Ishikawa (cell line): ENCODE data around the gene GPAT3.

Experiments used
- CEBPB ChIP-seq: IDR thresholded peaks from 2 replicates; pipeline ENCODE4 v1.6.1; 2012
- CREB1 ChIP-seq: IDR thresholded peaks from 2 replicates; pipeline ENCODE4 v1.6.1; 2012; ENCODE audit warnings: low read depth
- EGR1 ChIP-seq: IDR thresholded peaks from 2 replicates; pipeline ENCODE4 v1.6.1; 2012
- EP300 ChIP-seq: IDR thresholded peaks from 2 replicates; pipeline ENCODE4 v1.6.1; 2012; ENCODE audit warnings: borderline replicate concordance
- FOXM1 ChIP-seq: IDR thresholded peaks from 2 replicates; pipeline ENCODE4 v1.6.1; 2012; ENCODE audit warnings: low read depth, borderline replicate concordance
- MAX ChIP-seq: IDR thresholded peaks from 2 replicates; pipeline ENCODE4 v1.6.1; 2012
- NFIC ChIP-seq: IDR thresholded peaks from 2 replicates; pipeline ENCODE4 v1.6.1; 2012
- RAD21 ChIP-seq: IDR thresholded peaks from 2 replicates; pipeline ENCODE4 v1.6.1; 2012; ENCODE audit warnings: low read depth
- TAF1 ChIP-seq: IDR thresholded peaks from 2 replicates; pipeline ENCODE4 v1.6.1; 2012; ENCODE audit warnings: low read depth, mild to moderate bottlenecking
- TCF12 ChIP-seq: IDR thresholded peaks from 2 replicates; pipeline ENCODE4 v1.6.1; 2012; ENCODE audit warnings: low read depth
- TEAD4 ChIP-seq: IDR thresholded peaks from 2 replicates; pipeline ENCODE4 v1.6.1; 2012
- USF1 ChIP-seq: IDR thresholded peaks from 2 replicates; pipeline ENCODE4 v1.6.1; 2012
- YY1 ChIP-seq: IDR thresholded peaks from 2 replicates; pipeline ENCODE4 v1.6.1; 2012; ENCODE audit warnings: low read depth
- ZBTB7A ChIP-seq: IDR thresholded peaks from 2 replicates; pipeline ENCODE4 v1.6.1; 2012; ENCODE audit warnings: low read depth
- TF ChIP-seq, protein P1 (sequence below): IDR thresholded peaks from 2 replicates; pipeline ENCODE4 v1.6.1; 2012; ENCODE audit warnings: low read depth, mild to moderate bottlenecking

GPAT3 gene

GRCh38 chr4:83606898-83607297 lies 71.0 kb downstream of the GPAT3 start:
- TF ChIP-seq ZBTB7A (no peak), EP300 (peak; percentile 80; the same call in 1 of the 2 replicates), NFIC (peak; percentile 58), USF1 (no peak), MAX (0 out of 2 replicates have a peak, but pooled peaks have one; percentile 11), TEAD4 (peak; percentile 82), CEBPB (no peak), YY1 (no peak), TAF1 (no peak), FOXM1 (peak; percentile 38; the same call in 1 of the 2 replicates), CREB1 (no peak), TCF12 (peak; percentile 75; the same call in 1 of the 2 replicates), RAD21 (0 out of 2 replicates have a peak, but pooled peaks have one; percentile 8), EGR1 (no peak)
- TF ChIP-seq, protein P1, sequence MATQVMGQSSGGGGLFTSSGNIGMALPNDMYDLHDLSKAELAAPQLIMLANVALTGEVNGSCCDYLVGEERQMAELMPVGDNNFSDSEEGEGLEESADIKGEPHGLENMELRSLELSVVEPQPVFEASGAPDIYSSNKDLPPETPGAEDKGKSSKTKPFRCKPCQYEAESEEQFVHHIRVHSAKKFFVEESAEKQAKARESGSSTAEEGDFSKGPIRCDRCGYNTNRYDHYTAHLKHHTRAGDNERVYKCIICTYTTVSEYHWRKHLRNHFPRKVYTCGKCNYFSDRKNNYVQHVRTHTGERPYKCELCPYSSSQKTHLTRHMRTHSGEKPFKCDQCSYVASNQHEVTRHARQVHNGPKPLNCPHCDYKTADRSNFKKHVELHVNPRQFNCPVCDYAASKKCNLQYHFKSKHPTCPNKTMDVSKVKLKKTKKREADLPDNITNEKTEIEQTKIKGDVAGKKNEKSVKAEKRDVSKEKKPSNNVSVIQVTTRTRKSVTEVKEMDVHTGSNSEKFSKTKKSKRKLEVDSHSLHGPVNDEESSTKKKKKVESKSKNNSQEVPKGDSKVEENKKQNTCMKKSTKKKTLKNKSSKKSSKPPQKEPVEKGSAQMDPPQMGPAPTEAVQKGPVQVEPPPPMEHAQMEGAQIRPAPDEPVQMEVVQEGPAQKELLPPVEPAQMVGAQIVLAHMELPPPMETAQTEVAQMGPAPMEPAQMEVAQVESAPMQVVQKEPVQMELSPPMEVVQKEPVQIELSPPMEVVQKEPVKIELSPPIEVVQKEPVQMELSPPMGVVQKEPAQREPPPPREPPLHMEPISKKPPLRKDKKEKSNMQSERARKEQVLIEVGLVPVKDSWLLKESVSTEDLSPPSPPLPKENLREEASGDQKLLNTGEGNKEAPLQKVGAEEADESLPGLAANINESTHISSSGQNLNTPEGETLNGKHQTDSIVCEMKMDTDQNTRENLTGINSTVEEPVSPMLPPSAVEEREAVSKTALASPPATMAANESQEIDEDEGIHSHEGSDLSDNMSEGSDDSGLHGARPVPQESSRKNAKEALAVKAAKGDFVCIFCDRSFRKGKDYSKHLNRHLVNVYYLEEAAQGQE = no peak

DNA sequence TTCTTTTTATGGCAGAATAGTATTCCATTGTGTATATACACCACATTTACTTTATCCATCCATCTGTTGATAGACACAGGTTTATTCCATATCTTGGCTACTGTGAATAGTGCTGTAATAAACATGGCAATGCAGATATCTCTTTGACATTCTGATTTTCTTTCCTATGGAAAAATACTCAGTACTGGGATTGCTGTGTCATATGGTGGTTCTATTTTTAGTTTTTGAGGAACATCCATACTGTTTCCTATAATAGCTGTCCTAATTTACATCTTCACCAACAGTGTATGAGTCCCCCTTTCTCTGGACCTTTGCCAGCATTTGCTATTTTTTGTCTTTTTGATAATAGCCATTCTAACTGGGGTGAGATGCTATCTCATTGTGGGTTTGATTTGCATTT lies 73.5 kb downstream of the GPAT3 start:
- TF ChIP-seq TAF1 = no peak
- TF ChIP-seq EP300 = no peak
- TF ChIP-seq YY1 = no peak
- no peak for TF ChIP-seq EGR1
- TF ChIP-seq TEAD4 = no peak
- TF ChIP-seq FOXM1 = no peak
- no peak for TF ChIP-seq CREB1
- no peak for TF ChIP-seq CEBPB
- no peak for TF ChIP-seq NFIC
- TF ChIP-seq ZBTB7A = no peak
- no peak for TF ChIP-seq RAD21
- TF ChIP-seq USF1 = no peak
- no peak for TF ChIP-seq MAX

GRCh38 chr4:83610729-83611128 lies 74.8 kb downstream of the GPAT3 start:
- TF ChIP-seq, protein P1 = no peak
- TF ChIP-seq TCF12 (no peak), TEAD4 (no peak), NFIC (no peak), YY1 (no peak), EP300 (no peak), EGR1 (no peak), ZBTB7A (no peak), CEBPB (no peak), RAD21 (no peak), USF1 (no peak), TAF1 (no peak), MAX (no peak), CREB1 (no peak), FOXM1 (no peak)

- no peak for TF ChIP-seq MAX
- TF ChIP-seq YY1 = no peak
- TF ChIP-seq CEBPB = no peak
- TF ChIP-seq RAD21 = no peak
- TF ChIP-seq USF1 = no peak
- TF ChIP-seq FOXM1 = no peak
- TF ChIP-seq EGR1 = no peak
- TF ChIP-seq EP300 = no peak
- no peak for TF ChIP-seq CREB1
- TF ChIP-seq TEAD4 = no peak
- TF ChIP-seq, protein P1 = no peak
Measured at GRCh38 chr4:83613023-83613422, 77.1 kb downstream of the GPAT3 start.
